GM12875 (cell line): ENCODE data around the gene NDUFAF3.
"Not testable (repeated sequence)": the region's sequence is repeated elsewhere in the genome, so short reads cannot be mapped to it uniquely, and the experiment has no call there.

Experiments used
- H3K4me3 ChIP-seq: one replicate; pipeline ENCODE4 v1.5.1; 2011; ENCODE audit warnings: low read depth, low read length, control low read depth
- TF ChIP-seq, protein P1 (sequence below): IDR thresholded peaks from 2 replicates; pipeline ENCODE4 v1.5.1; 2011; ENCODE audit warnings: low read depth, mild to moderate bottlenecking, control low read depth, inconsistent platforms, low read length, moderate library complexity, borderline replicate concordance; ENCODE audit not compliant: insufficient read depth

The NDUFAF3 gene

DNA sequence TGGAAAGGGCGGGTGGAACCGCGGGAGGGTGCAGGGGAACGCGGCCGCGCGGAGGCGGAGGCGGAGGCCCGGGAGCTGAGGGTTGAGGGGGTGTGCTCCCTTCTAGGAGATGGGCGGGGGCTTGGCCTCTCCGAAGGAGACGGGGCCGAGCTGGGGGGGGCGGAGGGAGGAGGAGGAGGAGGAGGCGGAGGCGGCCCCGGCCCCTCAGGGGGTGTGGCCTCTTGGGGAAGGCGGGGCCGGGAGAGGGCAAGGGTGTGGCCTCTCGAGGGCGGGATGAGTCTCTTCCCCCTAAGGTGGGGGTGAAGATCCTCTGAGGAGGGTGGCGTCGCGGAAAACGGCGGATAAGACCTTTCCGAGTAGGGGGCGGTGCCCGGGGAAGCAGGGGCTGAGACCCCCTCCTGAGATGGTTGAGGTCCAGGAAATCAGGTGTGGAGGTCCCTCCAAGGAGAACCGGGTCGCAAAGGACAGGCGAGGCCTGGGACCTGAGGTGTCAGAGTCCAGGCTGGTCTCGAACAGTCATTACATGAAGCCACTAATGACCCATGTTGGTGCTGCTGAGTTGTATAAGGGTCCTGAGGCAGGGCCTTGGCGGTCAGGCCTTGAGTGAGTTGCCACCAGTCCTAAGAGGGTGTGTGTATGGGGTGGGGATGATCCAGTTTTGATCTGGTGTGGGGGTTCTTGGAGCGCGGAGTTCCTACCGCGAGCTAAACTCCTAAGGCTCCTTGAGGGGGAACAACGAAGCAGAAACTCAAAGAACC lies 14.0 kb upstream of the NDUFAF3 start:
- peak overlapping the region; percentile 96 for H3K4me3 ChIP-seq
- TF ChIP-seq, protein P1, sequence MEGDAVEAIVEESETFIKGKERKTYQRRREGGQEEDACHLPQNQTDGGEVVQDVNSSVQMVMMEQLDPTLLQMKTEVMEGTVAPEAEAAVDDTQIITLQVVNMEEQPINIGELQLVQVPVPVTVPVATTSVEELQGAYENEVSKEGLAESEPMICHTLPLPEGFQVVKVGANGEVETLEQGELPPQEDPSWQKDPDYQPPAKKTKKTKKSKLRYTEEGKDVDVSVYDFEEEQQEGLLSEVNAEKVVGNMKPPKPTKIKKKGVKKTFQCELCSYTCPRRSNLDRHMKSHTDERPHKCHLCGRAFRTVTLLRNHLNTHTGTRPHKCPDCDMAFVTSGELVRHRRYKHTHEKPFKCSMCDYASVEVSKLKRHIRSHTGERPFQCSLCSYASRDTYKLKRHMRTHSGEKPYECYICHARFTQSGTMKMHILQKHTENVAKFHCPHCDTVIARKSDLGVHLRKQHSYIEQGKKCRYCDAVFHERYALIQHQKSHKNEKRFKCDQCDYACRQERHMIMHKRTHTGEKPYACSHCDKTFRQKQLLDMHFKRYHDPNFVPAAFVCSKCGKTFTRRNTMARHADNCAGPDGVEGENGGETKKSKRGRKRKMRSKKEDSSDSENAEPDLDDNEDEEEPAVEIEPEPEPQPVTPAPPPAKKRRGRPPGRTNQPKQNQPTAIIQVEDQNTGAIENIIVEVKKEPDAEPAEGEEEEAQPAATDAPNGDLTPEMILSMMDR = no peak

DNA sequence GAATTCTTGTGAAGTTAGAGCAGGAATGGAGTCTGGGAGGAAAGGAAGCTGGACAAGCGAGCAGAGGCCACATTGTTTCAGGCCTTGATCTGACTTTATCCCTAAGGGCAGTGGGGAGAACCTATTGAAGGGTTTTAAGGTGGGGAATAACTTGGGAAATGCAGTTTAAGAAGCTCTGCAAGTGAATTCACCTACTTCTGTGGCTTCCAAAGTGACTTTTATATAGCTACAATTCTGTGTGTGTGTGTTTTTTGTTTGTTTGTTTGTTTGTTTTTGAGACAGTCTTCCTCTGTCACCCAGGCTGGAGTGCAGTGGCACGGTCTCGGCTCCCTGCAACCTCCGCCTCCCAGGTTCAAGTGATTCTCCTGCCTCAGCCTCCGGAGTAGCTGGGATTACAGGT lies 13.3 kb upstream of the NDUFAF3 start:
- H3K4me3 ChIP-seq = not testable (repeated sequence)

DNA sequence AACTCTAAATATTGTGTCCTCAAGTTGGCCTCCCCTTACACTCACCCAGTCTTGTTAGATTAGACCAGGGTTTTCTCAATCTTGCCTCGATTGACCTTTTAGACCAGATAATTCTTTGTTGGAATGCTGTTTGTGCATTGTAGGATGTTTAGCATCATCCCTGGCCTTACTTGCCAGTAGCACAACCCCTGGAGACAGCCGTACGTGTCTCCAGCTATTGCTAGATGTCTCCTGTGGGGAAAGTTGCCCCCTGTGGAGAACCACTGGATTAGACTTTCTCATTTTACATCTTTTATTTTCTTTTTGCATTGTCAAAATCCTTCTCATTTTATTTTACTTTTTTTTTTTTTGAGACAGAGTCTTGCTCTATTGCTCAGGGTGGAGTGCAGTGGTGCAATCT lies 12.5 kb upstream of the NDUFAF3 start:
- TF ChIP-seq, protein P1 = no peak
- H3K4me3 ChIP-seq = no peak overlapping the region

DNA sequence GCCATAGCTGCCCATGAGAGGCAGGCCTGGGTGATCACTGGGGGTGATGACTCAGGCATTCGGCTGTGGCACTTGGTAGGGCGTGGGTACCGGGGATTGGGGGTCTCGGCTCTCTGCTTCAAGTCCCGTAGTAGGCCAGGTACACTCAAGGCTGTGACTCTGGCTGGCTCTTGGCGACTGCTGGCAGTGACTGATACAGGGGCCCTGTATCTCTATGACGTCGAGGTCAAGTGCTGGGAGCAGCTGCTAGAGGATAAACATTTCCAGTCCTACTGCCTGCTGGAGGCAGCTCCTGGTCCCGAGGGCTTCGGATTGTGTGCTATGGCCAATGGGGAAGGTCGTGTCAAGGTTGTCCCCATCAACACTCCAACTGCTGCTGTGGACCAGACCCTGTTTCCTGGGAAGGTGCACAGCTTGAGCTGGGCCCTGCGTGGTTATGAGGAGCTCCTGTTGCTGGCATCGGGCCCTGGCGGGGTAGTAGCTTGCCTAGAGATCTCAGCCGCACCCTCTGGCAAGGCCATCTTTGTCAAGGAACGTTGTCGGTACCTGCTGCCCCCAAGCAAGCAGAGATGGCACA lies 9.4 kb upstream of the NDUFAF3 start:
- TF ChIP-seq, protein P1 = no peak
- H3K4me3 ChIP-seq = no peak overlapping the region

DNA sequence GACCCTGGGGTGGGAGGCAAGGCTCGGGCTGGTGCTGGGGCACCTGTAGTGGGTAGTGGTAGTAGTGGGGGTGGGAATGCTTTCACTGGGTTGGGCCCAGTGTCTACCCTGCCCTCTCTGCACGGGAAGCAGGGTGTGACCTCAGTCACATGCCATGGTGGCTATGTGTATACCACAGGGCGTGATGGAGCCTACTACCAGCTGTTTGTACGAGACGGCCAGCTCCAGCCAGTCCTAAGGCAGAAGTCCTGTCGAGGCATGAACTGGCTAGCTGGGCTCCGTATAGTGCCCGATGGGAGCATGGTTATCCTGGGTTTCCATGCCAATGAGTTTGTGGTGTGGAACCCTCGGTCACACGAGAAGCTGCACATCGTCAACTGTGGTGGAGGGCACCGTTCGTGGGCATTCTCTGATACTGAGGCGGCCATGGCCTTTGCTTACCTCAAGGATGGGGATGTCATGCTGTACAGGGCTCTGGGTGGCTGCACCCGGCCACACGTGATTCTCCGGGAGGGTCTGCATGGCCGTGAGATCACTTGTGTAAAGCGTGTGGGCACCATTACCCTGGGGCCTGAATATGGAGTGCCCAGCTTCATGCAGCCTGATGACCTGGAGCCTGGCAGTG lies 8.7 kb upstream of the NDUFAF3 start:
- no peak overlapping the region for H3K4me3 ChIP-seq
- TF ChIP-seq, protein P1 = no peak

DNA sequence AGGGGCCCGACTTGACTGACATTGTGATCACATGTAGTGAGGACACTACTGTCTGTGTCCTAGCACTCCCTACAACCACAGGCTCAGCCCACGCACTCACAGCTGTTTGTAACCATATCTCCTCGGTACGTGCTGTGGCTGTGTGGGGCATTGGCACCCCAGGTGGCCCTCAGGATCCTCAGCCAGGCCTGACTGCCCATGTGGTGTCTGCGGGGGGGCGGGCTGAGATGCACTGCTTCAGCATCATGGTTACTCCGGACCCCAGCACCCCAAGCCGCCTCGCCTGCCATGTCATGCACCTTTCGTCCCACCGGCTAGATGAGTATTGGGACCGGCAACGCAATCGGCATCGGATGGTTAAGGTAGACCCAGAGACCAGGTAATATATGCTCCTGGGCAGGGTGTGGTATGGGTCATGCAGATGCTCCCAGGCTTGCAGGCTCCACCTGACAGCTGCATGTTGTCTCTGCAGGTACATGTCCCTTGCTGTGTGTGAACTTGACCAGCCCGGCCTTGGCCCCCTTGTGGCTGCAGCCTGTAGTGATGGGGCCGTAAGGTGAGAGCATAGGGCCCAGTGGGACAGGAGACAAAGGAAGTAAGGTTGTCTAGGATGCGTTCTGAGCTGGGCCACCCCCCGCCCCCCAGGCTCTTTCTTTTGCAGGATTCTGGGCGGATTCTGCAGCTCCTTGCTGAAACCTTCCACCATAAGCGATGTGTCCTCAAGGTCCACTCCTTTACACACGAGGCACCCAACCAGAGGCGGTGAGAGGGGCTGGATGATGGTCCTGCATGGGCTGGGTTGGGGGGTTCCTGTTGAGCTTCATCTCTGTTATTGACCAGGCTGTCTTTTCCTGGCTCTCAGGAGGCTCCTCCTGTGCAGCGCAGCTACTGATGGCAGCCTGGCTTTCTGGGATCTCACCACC lies 7.9 kb upstream of the NDUFAF3 start:
- H3K4me3 ChIP-seq = no peak overlapping the region
- TF ChIP-seq, protein P1 = peak; percentile 88

DNA sequence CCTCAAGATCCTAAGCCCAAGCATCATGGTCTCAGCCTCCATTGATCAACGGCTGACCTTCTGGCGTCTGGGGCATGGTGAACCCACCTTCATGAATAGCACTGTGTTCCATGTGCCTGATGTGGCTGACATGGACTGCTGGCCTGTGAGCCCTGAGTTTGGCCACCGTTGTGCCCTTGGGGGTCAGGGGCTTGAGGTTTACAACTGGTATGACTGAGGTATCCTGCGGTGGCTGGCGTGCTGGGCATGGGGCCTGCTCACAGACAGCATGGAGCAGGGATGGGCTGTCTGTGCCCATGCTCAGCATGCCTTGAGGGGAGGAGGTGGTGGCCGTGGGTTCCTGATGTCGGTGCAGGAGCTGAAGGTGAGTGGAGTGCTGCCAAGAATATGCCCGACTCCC lies 6.8 kb upstream of the NDUFAF3 start:
- TF ChIP-seq, protein P1 = no peak
- no peak overlapping the region for H3K4me3 ChIP-seq
